Endothelial cell (in vitro differentiated cells): ENCODE data around the gene ST8SIA4. TPM values are rescaled to one million over a fixed set of nuclear protein-coding genes. Genes with fewer than 3 reads are reported as not detected.
A peak's percentile ranks its signal among the peaks of the same experiment; 100 is the strongest.

Source experiments
- DNase-seq: peaks from one replicate; pipeline ENCODE4 v3.0.0; 2021; ENCODE audit warnings: low spot score
- H3K27ac Mint-ChIP-seq: one replicate; pipeline ENCODE4 v1.8.0; 2021; ENCODE audit warnings: mixed read lengths, inconsistent platforms; ENCODE audit not compliant: unreplicated experiment
- H3K27me3 Mint-ChIP-seq: one replicate; pipeline ENCODE4 v1.8.0; 2021; ENCODE audit warnings: mild to moderate bottlenecking, moderate library complexity, mixed read lengths, inconsistent platforms; ENCODE audit not compliant: unreplicated experiment
- H3K36me3 Mint-ChIP-seq: one replicate; pipeline ENCODE4 v1.8.0; 2021; ENCODE audit warnings: mild to moderate bottlenecking, low read depth, mixed read lengths, inconsistent platforms; ENCODE audit not compliant: unreplicated experiment
- H3K4me1 Mint-ChIP-seq: one replicate; pipeline ENCODE4 v1.8.0; 2021; ENCODE audit warnings: mild to moderate bottlenecking, mixed read lengths, inconsistent platforms; ENCODE audit not compliant: unreplicated experiment
- H3K4me3 Mint-ChIP-seq: one replicate; pipeline ENCODE4 v1.8.0; 2021; ENCODE audit warnings: mild to moderate bottlenecking, mixed read lengths, inconsistent platforms; ENCODE audit not compliant: unreplicated experiment
- H3K9me3 Mint-ChIP-seq: one replicate; pipeline ENCODE4 v1.8.0; 2021; ENCODE audit warnings: mixed read lengths, inconsistent platforms; ENCODE audit not compliant: unreplicated experiment
- CTCF ChIP-seq: fragments of 200-600 bp; sonication (generic); IDR thresholded peaks from one replicate; pipeline ENCODE4 v1.5.0; 2021; ENCODE audit warnings: antibody characterized with exemption; ENCODE audit not compliant: unreplicated experiment
- total RNA-seq: library from RNA; stranded (reverse); fragmentation: NEBNext Ultra II Directional; extraction: Animal tissue kit (Norgen Biotek cat#: 25700); gene quantifications from one replicate; pipeline ENCODE4 v1.2.1, GENCODE V29; 2021; ENCODE audit not compliant: unreplicated experiment

ST8SIA4 gene
- total RNA-seq, 1 donor from 2014 or later: 30.3 TPM

- Mint-ChIP-seq H3K4me3 (no peak overlapping the region), H3K36me3 (no peaks in the 10 kb centered on the region)
- no peak for TF ChIP-seq CTCF
Measured at GRCh38 chr5:100791391-100791790, 111.7 kb downstream of the ST8SIA4 start.

GRCh38 chr5:100790951-100791350 is 112.1 kb downstream of the ST8SIA4 start:
- no peak for TF ChIP-seq CTCF
- H3K36me3 Mint-ChIP-seq: no peaks in the 10 kb centered on the region
- H3K9me3 Mint-ChIP-seq: no peaks in the 10 kb centered on the region
- no peak for DNase-seq
- peaks cover 16% of the 10 kb centered on the region for H3K4me1 Mint-ChIP-seq
- no peak overlapping the region for H3K4me3 Mint-ChIP-seq
- peak overlapping the region; percentile 77 for H3K27ac Mint-ChIP-seq
- H3K27me3 Mint-ChIP-seq: no peaks in the 10 kb centered on the region

More at GRCh38 chr5:100791391-100791790, 111.7 kb downstream of the ST8SIA4 start:
- Mint-ChIP-seq H3K27me3 (no peaks in the 10 kb centered on the region), H3K9me3 (no peaks in the 10 kb centered on the region), H3K4me1 (peaks cover 16% of the 10 kb centered on the region), H3K27ac (no peak overlapping the region)
- DNase-seq: no peak

- peak overlapping the region; percentile 77 for H3K27ac Mint-ChIP-seq
Measured at GRCh38 chr5:100790170-100790665, 112.9 kb downstream of the ST8SIA4 start.

GRCh38 chr5:100789694-100790093 is 113.4 kb downstream of the ST8SIA4 start:
- TF ChIP-seq CTCF: no peak
- Mint-ChIP-seq H3K4me1 (peaks cover 16% of the 10 kb centered on the region), H3K9me3 (no peaks in the 10 kb centered on the region), H3K36me3 (no peaks in the 10 kb centered on the region), H3K4me3 (peak overlapping the region; percentile 4), H3K27ac (peak overlapping the region; percentile 77), H3K27me3 (no peaks in the 10 kb centered on the region)
- no peak for DNase-seq

More at GRCh38 chr5:100790170-100790665, 112.9 kb downstream of the ST8SIA4 start:
- Mint-ChIP-seq H3K4me3 (no peak overlapping the region), H3K36me3 (no peaks in the 10 kb centered on the region), H3K27me3 (no peaks in the 10 kb centered on the region), H3K9me3 (no peaks in the 10 kb centered on the region), H3K4me1 (peaks cover 16% of the 10 kb centered on the region)
- DNase-seq: peak; percentile 6
- TF ChIP-seq CTCF: no peak

- Mint-ChIP-seq H3K4me1 (peaks cover 19% of the 10 kb centered on the region), H3K9me3 (no peaks in the 10 kb centered on the region), H3K27ac (no peak overlapping the region), H3K36me3 (no peaks in the 10 kb centered on the region), H3K4me3 (no peak overlapping the region), H3K27me3 (peaks cover 2% of the 10 kb centered on the region)
- no peak for TF ChIP-seq CTCF
- no peak for DNase-seq
Measured at GRCh38 chr5:100788417-100788816, 114.7 kb downstream of the ST8SIA4 start.
